MM.1S (cell line): Measurements from ENCODE around the gene ENOX1.

Experiments used
- EZH2phosphoT487 ChIP-seq: fragments of 300-600 bp; sonication (generic); IDR thresholded peaks from 2 replicates; pipeline ENCODE4 v1.6.1; 2018; ENCODE audit warnings: antibody characterized with exemption, low read length
- TF ChIP-seq, protein P1 (sequence below): fragments of 300-600 bp; sonication (generic); IDR thresholded peaks from 2 replicates; pipeline ENCODE4 v1.5.1; 2016; ENCODE audit warnings: antibody characterized with exemption, low read length, mixed read lengths

DNA sequence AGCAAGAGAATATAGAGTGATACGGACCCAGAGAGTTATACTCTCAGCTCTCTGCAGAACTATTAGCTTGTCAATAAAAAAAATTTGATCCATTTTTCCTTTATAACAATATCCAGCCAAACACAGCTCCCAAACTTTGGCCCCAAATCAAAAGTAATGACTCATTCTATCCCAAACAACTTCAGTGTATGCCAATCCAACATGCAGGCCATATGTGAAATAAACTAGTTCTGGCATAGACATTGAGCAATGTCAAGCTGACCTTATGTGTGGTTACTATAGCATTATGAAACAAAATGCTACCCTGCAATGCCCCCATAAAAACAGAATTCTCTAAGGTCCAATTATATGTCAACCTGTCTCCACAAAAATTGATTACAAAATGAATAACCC lies 553.9 kb downstream of the ENOX1 start:
- TF ChIP-seq EZH2phosphoT487, result no peak
- TF ChIP-seq, protein P1, sequence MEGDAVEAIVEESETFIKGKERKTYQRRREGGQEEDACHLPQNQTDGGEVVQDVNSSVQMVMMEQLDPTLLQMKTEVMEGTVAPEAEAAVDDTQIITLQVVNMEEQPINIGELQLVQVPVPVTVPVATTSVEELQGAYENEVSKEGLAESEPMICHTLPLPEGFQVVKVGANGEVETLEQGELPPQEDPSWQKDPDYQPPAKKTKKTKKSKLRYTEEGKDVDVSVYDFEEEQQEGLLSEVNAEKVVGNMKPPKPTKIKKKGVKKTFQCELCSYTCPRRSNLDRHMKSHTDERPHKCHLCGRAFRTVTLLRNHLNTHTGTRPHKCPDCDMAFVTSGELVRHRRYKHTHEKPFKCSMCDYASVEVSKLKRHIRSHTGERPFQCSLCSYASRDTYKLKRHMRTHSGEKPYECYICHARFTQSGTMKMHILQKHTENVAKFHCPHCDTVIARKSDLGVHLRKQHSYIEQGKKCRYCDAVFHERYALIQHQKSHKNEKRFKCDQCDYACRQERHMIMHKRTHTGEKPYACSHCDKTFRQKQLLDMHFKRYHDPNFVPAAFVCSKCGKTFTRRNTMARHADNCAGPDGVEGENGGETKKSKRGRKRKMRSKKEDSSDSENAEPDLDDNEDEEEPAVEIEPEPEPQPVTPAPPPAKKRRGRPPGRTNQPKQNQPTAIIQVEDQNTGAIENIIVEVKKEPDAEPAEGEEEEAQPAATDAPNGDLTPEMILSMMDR, result no peak
